Parathyroid adenoma (tissue), 2 donors: ENCODE measurements around the gene MZF1.

Experiments used
- H2AFZ ChIP-seq: fragments of 300-600 bp; sonication (generic); one replicate; pipeline ENCODE4 v1.7.0; 2017; ENCODE audit warnings: antibody characterized with exemption, mild to moderate bottlenecking
- H3K27ac ChIP-seq: fragments of 300-600 bp; sonication (generic); one replicate; pipeline ENCODE4 v1.7.0; 2017
- H3K27me3 ChIP-seq: fragments of 300-600 bp; sonication (generic); one replicate; pipeline ENCODE4 v1.7.0; 2017; ENCODE audit warnings: low read length; ENCODE audit not compliant: control insufficient read depth, insufficient read depth
- H3K36me3 ChIP-seq: fragments of 300-600 bp; sonication (generic); one replicate; pipeline ENCODE4 v1.7.0; 2017; ENCODE audit warnings: low read length; ENCODE audit not compliant: control insufficient read depth, insufficient read depth
- H3K4me1 ChIP-seq: fragments of 300-600 bp; sonication (generic); one replicate; pipeline ENCODE4 v1.7.0; 2017; ENCODE audit warnings: control low read depth
- H3K4me2 ChIP-seq: fragments of 300-600 bp; sonication (generic); one replicate; pipeline ENCODE4 v1.7.0; 2017; ENCODE audit warnings: low read length
- H3K4me3 ChIP-seq: fragments of 300-600 bp; sonication (generic); one replicate; pipeline ENCODE4 v1.7.0; 2017; ENCODE audit warnings: low read depth, low read length
- H3K79me2 ChIP-seq: fragments of 300-600 bp; sonication (generic); one replicate; pipeline ENCODE4 v1.7.0; 2017; ENCODE audit warnings: control low read depth
- H3K9ac ChIP-seq: fragments of 300-600 bp; sonication (generic); one replicate; pipeline ENCODE4 v1.7.0; 2017; ENCODE audit warnings: mild to moderate bottlenecking
- H3K9me3 ChIP-seq: fragments of 300-600 bp; sonication (generic); one replicate; pipeline ENCODE4 v1.7.0; 2017; ENCODE audit warnings: low read length; ENCODE audit not compliant: control insufficient read depth
- TF ChIP-seq, protein P1 (sequence below): fragments of 300-600 bp; sonication (generic); IDR thresholded peaks from one replicate; pipeline ENCODE4 v1.7.0; 2017; ENCODE audit warnings: antibody characterized with exemption, mild to moderate bottlenecking
- donor health status: primary hyperparathyroidism.

Gene MZF1

GRCh38 chr19:58535857-58536256 lies 37.3 kb downstream of the MZF1 start:
- TF ChIP-seq, protein P1, sequence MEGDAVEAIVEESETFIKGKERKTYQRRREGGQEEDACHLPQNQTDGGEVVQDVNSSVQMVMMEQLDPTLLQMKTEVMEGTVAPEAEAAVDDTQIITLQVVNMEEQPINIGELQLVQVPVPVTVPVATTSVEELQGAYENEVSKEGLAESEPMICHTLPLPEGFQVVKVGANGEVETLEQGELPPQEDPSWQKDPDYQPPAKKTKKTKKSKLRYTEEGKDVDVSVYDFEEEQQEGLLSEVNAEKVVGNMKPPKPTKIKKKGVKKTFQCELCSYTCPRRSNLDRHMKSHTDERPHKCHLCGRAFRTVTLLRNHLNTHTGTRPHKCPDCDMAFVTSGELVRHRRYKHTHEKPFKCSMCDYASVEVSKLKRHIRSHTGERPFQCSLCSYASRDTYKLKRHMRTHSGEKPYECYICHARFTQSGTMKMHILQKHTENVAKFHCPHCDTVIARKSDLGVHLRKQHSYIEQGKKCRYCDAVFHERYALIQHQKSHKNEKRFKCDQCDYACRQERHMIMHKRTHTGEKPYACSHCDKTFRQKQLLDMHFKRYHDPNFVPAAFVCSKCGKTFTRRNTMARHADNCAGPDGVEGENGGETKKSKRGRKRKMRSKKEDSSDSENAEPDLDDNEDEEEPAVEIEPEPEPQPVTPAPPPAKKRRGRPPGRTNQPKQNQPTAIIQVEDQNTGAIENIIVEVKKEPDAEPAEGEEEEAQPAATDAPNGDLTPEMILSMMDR = no peak
- Histone ChIP-seq H3K27ac (no peak overlapping the region), H3K79me2 (no peaks in the 10 kb centered on the region), H3K4me2 (no peak overlapping the region), H3K4me3 (no peak overlapping the region), H3K9ac (no peak overlapping the region), H3K36me3 (no peaks in the 10 kb centered on the region), H3K9me3 (no peaks in the 10 kb centered on the region), H2AFZ (no peak overlapping the region), H3K27me3 (no peaks in the 10 kb centered on the region), H3K4me1 (no peaks in the 10 kb centered on the region)

- no peak overlapping the region for H3K4me3 ChIP-seq
- H3K4me1 ChIP-seq = no peaks in the 10 kb centered on the region
- H3K79me2 ChIP-seq = no peaks in the 10 kb centered on the region
- no peak overlapping the region for H3K27ac ChIP-seq
- H3K4me2 ChIP-seq = no peak overlapping the region
- no peaks in the 10 kb centered on the region for H3K36me3 ChIP-seq
- no peaks in the 10 kb centered on the region for H3K27me3 ChIP-seq
- H3K9me3 ChIP-seq = no peaks in the 10 kb centered on the region
- H2AFZ ChIP-seq = no peak overlapping the region
- TF ChIP-seq, protein P1 = no peak
- no peak overlapping the region for H3K9ac ChIP-seq
Measured at GRCh38 chr19:58531034-58531840, 41.9 kb downstream of the MZF1 start.

- no peaks in the 10 kb centered on the region for H3K79me2 ChIP-seq
- H3K27me3 ChIP-seq = no peaks in the 10 kb centered on the region
- TF ChIP-seq, protein P1 = no peak
- no peak overlapping the region for H3K4me3 ChIP-seq
- no peak overlapping the region for H2AFZ ChIP-seq
- no peak overlapping the region for H3K27ac ChIP-seq
- H3K4me2 ChIP-seq = no peak overlapping the region
- H3K9me3 ChIP-seq = no peaks in the 10 kb centered on the region
- H3K36me3 ChIP-seq = no peaks in the 10 kb centered on the region
- H3K4me1 ChIP-seq = no peaks in the 10 kb centered on the region
- H3K9ac ChIP-seq = no peak overlapping the region
Measured at GRCh38 chr19:58529405-58529804, 43.7 kb downstream of the MZF1 start.

GRCh38 chr19:58522709-58523108 lies 50.4 kb downstream of the MZF1 start:
- Histone ChIP-seq H3K27me3 (no peaks in the 10 kb centered on the region), H3K27ac (no peak overlapping the region), H3K9ac (no peak overlapping the region), H3K9me3 (no peaks in the 10 kb centered on the region), H2AFZ (no peak overlapping the region), H3K79me2 (peaks cover 4% of the 10 kb centered on the region), H3K4me2 (no peak overlapping the region), H3K36me3 (no peaks in the 10 kb centered on the region), H3K4me1 (peaks cover 8% of the 10 kb centered on the region), H3K4me3 (no peak overlapping the region)
- TF ChIP-seq, protein P1 = no peak

GRCh38 chr19:58521651-58522050 lies 51.5 kb downstream of the MZF1 start:
- H3K27ac ChIP-seq = no peak overlapping the region
- H3K9ac ChIP-seq = no peak overlapping the region

More at GRCh38 chr19:58521651-58522050, 51.5 kb downstream of the MZF1 start:
- H3K4me1 ChIP-seq = peaks cover 8% of the 10 kb centered on the region
- TF ChIP-seq, protein P1 = no peak
- no peaks in the 10 kb centered on the region for H3K27me3 ChIP-seq
- H2AFZ ChIP-seq = no peak overlapping the region
- H3K36me3 ChIP-seq = no peaks in the 10 kb centered on the region
- no peaks in the 10 kb centered on the region for H3K9me3 ChIP-seq
- H3K4me2 ChIP-seq = no peak overlapping the region
- no peak overlapping the region for H3K4me3 ChIP-seq
- peaks cover 15% of the 10 kb centered on the region for H3K79me2 ChIP-seq
